Activated T-cell treated with anti-CD3 and anti-CD28 coated beads for 1 hour (primary cell): ENCODE results near the gene SATB2.

Experiments
- DNase-seq: peaks from one replicate; pipeline ENCODE4 v3.0.0-alpha.2; 2020; ENCODE audit warnings: low read depth

Gene SATB2

GRCh38 chr2:199452260-199452990, 5.3 kb downstream of the SATB2 start:
- DNase-seq = no peak

- no peak for DNase-seq
These were observed 7.8 kb downstream of the SATB2 start for GRCh38 chr2:199449956-199450355.

- DNase-seq = no peak
These were observed 8.3 kb downstream of the SATB2 start for GRCh38 chr2:199449455-199449854.

GRCh38 chr2:199446996-199447576, 10.7 kb downstream of the SATB2 start:
- no peak for DNase-seq

- DNase-seq = no peak
These were observed 13.0 kb downstream of the SATB2 start for GRCh38 chr2:199444749-199445148.

- DNase-seq = no peak
These were observed 14.1 kb downstream of the SATB2 start for GRCh38 chr2:199443589-199444130.

GRCh38 chr2:199442173-199442572, 15.6 kb downstream of the SATB2 start:
- DNase-seq = no peak

GRCh38 chr2:199441759-199442158, 16.0 kb downstream of the SATB2 start:
- DNase-seq = no peak

GRCh38 chr2:199440118-199440517, 17.6 kb downstream of the SATB2 start:
- no peak for DNase-seq

GRCh38 chr2:199439542-199439941, 18.2 kb downstream of the SATB2 start:
- DNase-seq = no peak

GRCh38 chr2:199439066-199439465, 18.7 kb downstream of the SATB2 start:
- no peak for DNase-seq

- DNase-seq = no peak
These were observed 23.2 kb downstream of the SATB2 start for GRCh38 chr2:199434555-199434954.

GRCh38 chr2:199433204-199433832, 24.4 kb downstream of the SATB2 start:
- no peak for DNase-seq

GRCh38 chr2:199431746-199432213, 26.0 kb downstream of the SATB2 start:
- no peak for DNase-seq

- DNase-seq = no peak
These were observed 27.5 kb downstream of the SATB2 start for GRCh38 chr2:199430214-199430613.

- DNase-seq = no peak
These were observed 29.4 kb downstream of the SATB2 start for GRCh38 chr2:199428291-199428690.

GRCh38 chr2:199424160-199424559, 33.6 kb downstream of the SATB2 start:
- DNase-seq = no peak

GRCh38 chr2:199419428-199419827, 38.3 kb downstream of the SATB2 start:
- no peak for DNase-seq

- no peak for DNase-seq
These were observed 43.3 kb downstream of the SATB2 start for GRCh38 chr2:199414465-199414864.

GRCh38 chr2:199414001-199414400, 43.7 kb downstream of the SATB2 start:
- no peak for DNase-seq

- DNase-seq = no peak
These were observed 47.8 kb downstream of the SATB2 start for GRCh38 chr2:199409759-199410529.

GRCh38 chr2:199407421-199407820, 50.3 kb downstream of the SATB2 start:
- DNase-seq = no peak
